ENCODE measurements around the gene TEKT5. TPM values are rescaled to one million over a fixed set of nuclear protein-coding genes. Genes with fewer than 3 reads are reported as not detected.

Gene TEKT5
- total RNA-seq, 1 donor from 2014 or later = not detected

GRCh38 chr16:10580883-10581247, 113.9 kb downstream of the TEKT5 start:
- intact Hi-C loops (cut with micrococcal nuclease) = no loop called here
- Mint-ChIP-seq H3K27me3 (ENCODE audit: insufficient read depth) (peaks cover 33% of the 10 kb centered on the region), H3K27ac (no peak overlapping the region), H3K4me3 (no peak overlapping the region), H3K9me3 (no peaks in the 10 kb centered on the region), H3K36me3 (ENCODE audit: low read depth) (no peaks in the 10 kb centered on the region), H3K4me1 (ENCODE audit: low read depth) (no peaks in the 10 kb centered on the region)
- no peak for DNase-seq (ENCODE audit: low spot score)

GRCh38 chr16:10579965-10580882, 114.5 kb downstream of the TEKT5 start, which contains the start of gene EMP2:
Gene EMP2, minus strand, starts transcription at chr16:10580598. Its CDS starts 32,981 bp downstream, at chr16:10547617.
- peaks cover 33% of the 10 kb centered on the region for H3K27me3 Mint-ChIP-seq (ENCODE audit: insufficient read depth)
- DNase-seq (ENCODE audit: low spot score) = no peak
- no peaks in the 10 kb centered on the region for H3K36me3 Mint-ChIP-seq (ENCODE audit: low read depth)
- intact Hi-C loops (cut with micrococcal nuclease) = no loop called here
- H3K4me3 Mint-ChIP-seq = no peak within 1 kb of the TSS
- H3K27ac Mint-ChIP-seq = no peak within 1 kb of the TSS
- H3K4me1 Mint-ChIP-seq (ENCODE audit: low read depth) = no peaks in the 10 kb centered on the region
- H3K9me3 Mint-ChIP-seq = no peaks in the 10 kb centered on the region

GRCh38 chr16:10579575-10579964, 115.2 kb downstream of the TEKT5 start:
- intact Hi-C loops (cut with micrococcal nuclease) = no loop called here
- Mint-ChIP-seq H3K27ac (no peak overlapping the region), H3K4me3 (no peak overlapping the region), H3K4me1 (ENCODE audit: low read depth) (no peaks in the 10 kb centered on the region), H3K27me3 (ENCODE audit: insufficient read depth) (peaks cover 33% of the 10 kb centered on the region), H3K9me3 (no peaks in the 10 kb centered on the region), H3K36me3 (ENCODE audit: low read depth) (no peaks in the 10 kb centered on the region)
- no peak for DNase-seq (ENCODE audit: low spot score)

GRCh38 chr16:10578474-10579316, 116.0 kb downstream of the TEKT5 start:
- intact Hi-C loops (cut with micrococcal nuclease) = no loop called here
- H3K4me3 Mint-ChIP-seq = no peak overlapping the region
- no peak for DNase-seq (ENCODE audit: low spot score)
- H3K36me3 Mint-ChIP-seq (ENCODE audit: low read depth) = no peaks in the 10 kb centered on the region
- H3K27ac Mint-ChIP-seq = no peak overlapping the region
- no peaks in the 10 kb centered on the region for H3K9me3 Mint-ChIP-seq
- H3K27me3 Mint-ChIP-seq (ENCODE audit: insufficient read depth) = peaks cover 31% of the 10 kb centered on the region
- H3K4me1 Mint-ChIP-seq (ENCODE audit: low read depth) = no peaks in the 10 kb centered on the region

Other genes with a start within 250 kb of the TEKT5 start
- not detected in 2 replicates for gene EMP2, start 114.3 kb downstream of the TEKT5 start, total RNA-seq
- gene NUBP1, start 48.9 kb upstream of the TEKT5 start, total RNA-seq = 39.8 and 42.4 TPM in 2 replicates
- not detected in 2 replicates for gene TVP23A, start 123.9 kb upstream of the TEKT5 start, total RNA-seq
- gene CIITA, start 182.3 kb upstream of the TEKT5 start, total RNA-seq = 12.0 and 13.0 TPM in 2 replicates
- 36.2 and 40.8 TPM in 2 replicates for gene DEXI, start 247.5 kb upstream of the TEKT5 start, total RNA-seq
- 36.3 and 37.4 TPM in 2 replicates for gene CLEC16A, start 249.6 kb upstream of the TEKT5 start, total RNA-seq